Body of pancreas (tissue), 4 donors: ENCODE data around the gene OR2Y1. TPM values are rescaled to one million over a fixed set of nuclear protein-coding genes. Genes with fewer than 3 reads are reported as not detected.
"Not testable (repeated sequence)": the region's sequence is repeated elsewhere in the genome, so short reads cannot be mapped to it uniquely, and the experiment has no call there.

Experiments used
- ATAC-seq: fragments of 150-250 bp; one replicate; pipeline ENCODE4 v1.9.1; 2016
- DNase-seq, 4 donors: peaks; one replicate each; pipeline ENCODE4 v3.0.0-alpha.2; 2019
- H3K27ac ChIP-seq, 4 donors: fragments of 200-600 bp; sonication (generic); 1 replicate in 3 of 4; 2 replicates in 1 of 4; pipeline versions ENCODE4 v1.5.1 to v1.6.1; 2016 to 2019; ENCODE audit warnings: mild to moderate bottlenecking in 1 of 4, mixed read lengths in 1 of 4, moderate library complexity in 1 of 4
- H3K27me3 ChIP-seq, 2 donors: fragments of 200-600 bp; sonication (generic); one replicate each; pipeline ENCODE4 v1.6.0; 2016; ENCODE audit warnings: mild to moderate bottlenecking in 1 of 2
- H3K36me3 ChIP-seq, 2 donors: fragments of 200-600 bp; sonication (generic); replicated peaks in 1 of 2; 2 replicates each; pipeline ENCODE4 v1.5.1; 2016; ENCODE audit warnings: low read depth in 2 of 2; ENCODE audit not compliant: insufficient read depth in 1 of 2
- H3K4me1 ChIP-seq: fragments of 200-600 bp; sonication (generic); one replicate; pipeline ENCODE4 v1.6.0; 2016
- H3K4me3 ChIP-seq, 2 donors: fragments of 200-600 bp; sonication (generic); 1 replicate in 1 of 2; 2 replicates in 1 of 2; pipeline ENCODE4 v1.5.1; 2016 to 2019
- H3K9me3 ChIP-seq, 3 donors: fragments of 200-600 bp; sonication (generic); 1 replicate in 2 of 3; 2 replicates in 1 of 3; pipeline ENCODE4 v1.5.1; 2016
- POLR2A ChIP-seq, 3 donors: fragments of 450-650 bp; IDR thresholded peaks; one replicate each; pipeline ENCODE4 v1.6.1; 2016; ENCODE audit warnings: antibody characterized with exemption in 3 of 3, mild to moderate bottlenecking in 2 of 3
- WGBS, 2 donors: methylation state at CpG; one replicate each; pipeline ENCODE4 v1.1.5; 2017; 5-methylcytosine and 5-hydroxymethylcytosine counted together
- intact Hi-C: fragments of 100-400 bp; cut with DNase I; formaldehyde crosslinking; loops from one replicate; pipeline ENCODE4 v1.15.1; 2023
- total RNA-seq, 2 donors: library from RNA; depleted of rRNA; stranded (reverse); fragments of >200 nt; gene quantifications; one replicate each; pipeline ENCODE4 v1.1.0, GENCODE V29; 2016
- TF ChIP-seq, protein P1 (sequence below), 7 experiments: fragments of 450-650 bp in 4 of 7; fragments of 200-600 bp in 3 of 7; sonication (generic) in 3 of 7; IDR thresholded peaks; one replicate each; pipeline ENCODE4 v1.5.1; 2016 to 2019; ENCODE audit warnings: antibody characterized with exemption in 7 of 7

The OR2Y1 gene
- total RNA-seq, 2 donors from 2014 or later = not detected

DNA sequence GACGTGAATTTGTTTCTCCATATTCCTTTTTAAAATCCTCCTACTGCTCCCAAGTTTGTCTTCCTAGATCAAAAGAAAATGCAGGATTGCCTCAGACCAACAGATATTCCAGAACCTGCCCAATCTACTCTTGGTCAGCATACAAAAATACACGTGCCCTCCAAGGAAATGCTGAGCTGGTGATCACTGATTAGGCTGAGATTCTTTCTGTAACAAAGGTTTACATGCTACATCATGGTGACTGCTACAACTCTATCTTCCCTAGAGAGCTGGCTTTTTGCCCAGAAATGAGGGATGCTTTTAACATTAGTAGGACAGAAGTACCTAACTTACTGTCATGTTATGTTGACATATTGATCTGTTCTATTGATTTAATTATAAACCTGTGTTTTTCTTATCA, 35.5 kb downstream of the OR2Y1 start:
- Histone ChIP-seq H3K36me3 (no peaks in the 10 kb centered on the region), H3K9me3 (no peaks in the 10 kb centered on the region), H3K4me3 (no peak overlapping the region), H3K4me1 (no peaks in the 10 kb centered on the region), H3K27ac (no peak overlapping the region), H3K27me3 (no peaks in the 10 kb centered on the region)
- DNase-seq = no peak
- TF ChIP-seq, protein P1, sequence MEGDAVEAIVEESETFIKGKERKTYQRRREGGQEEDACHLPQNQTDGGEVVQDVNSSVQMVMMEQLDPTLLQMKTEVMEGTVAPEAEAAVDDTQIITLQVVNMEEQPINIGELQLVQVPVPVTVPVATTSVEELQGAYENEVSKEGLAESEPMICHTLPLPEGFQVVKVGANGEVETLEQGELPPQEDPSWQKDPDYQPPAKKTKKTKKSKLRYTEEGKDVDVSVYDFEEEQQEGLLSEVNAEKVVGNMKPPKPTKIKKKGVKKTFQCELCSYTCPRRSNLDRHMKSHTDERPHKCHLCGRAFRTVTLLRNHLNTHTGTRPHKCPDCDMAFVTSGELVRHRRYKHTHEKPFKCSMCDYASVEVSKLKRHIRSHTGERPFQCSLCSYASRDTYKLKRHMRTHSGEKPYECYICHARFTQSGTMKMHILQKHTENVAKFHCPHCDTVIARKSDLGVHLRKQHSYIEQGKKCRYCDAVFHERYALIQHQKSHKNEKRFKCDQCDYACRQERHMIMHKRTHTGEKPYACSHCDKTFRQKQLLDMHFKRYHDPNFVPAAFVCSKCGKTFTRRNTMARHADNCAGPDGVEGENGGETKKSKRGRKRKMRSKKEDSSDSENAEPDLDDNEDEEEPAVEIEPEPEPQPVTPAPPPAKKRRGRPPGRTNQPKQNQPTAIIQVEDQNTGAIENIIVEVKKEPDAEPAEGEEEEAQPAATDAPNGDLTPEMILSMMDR (IDR thresholded peaks at IDR 0.05) = no peak
- no peak for TF ChIP-seq POLR2A (IDR thresholded peaks at IDR 0.05)
- ATAC-seq = no peak
- WGBS, 2 donors = 10 to 15% methylated on average over 2 of the region's 2 CpGs
- intact Hi-C loops = no loop called here

DNA sequence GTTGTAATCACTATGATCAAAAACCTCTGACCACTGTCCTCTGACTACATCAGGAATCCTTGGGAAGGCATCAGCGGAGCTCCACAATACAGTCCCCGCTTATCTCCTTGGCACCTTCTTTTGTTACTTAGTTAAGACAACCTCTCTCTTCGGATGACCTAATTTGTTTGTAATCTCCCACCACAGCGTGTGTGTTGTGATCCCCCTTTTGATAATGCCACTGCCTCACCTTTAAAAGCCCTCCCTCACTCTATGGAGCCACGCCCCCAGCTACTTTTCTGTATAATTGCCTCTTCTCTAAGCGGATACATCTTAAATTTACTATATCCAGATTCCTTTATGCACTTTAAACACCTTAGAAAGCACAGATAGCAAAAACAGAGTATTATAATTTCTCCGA, 35.9 kb downstream of the OR2Y1 start:
- Histone ChIP-seq H3K4me1 (no peaks in the 10 kb centered on the region), H3K27me3 (no peaks in the 10 kb centered on the region), H3K4me3 (no peak overlapping the region), H3K9me3 (no peaks in the 10 kb centered on the region), H3K36me3 (no peaks in the 10 kb centered on the region), H3K27ac (no peak overlapping the region)
- intact Hi-C loops = no loop called here
- DNase-seq = no peak
- no peak for ATAC-seq
- WGBS, 2 donors = 34 to 40% methylated on average over 7 of the region's 7 CpGs
- TF ChIP-seq POLR2A (IDR thresholded peaks at IDR 0.05) = no peak

DNA sequence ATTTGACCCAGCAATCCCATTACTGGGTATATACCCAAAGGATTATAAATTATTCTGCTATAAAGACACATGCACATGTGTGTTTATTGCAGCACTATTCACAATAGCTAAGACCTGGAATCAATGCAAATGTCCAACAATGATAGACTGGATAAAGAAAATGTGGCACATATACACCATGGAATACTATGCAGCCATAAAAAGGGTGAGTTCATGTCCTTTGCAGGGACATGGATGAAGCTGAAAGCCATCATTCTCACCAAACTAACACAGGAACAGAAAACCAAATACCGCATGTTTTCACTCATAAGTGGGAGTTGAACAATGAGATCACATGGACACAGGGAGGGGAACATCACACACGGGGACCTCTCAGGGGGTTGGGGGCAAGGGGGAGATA, 36.5 kb downstream of the OR2Y1 start:
- intact Hi-C loops, H3K27ac ChIP-seq, H3K9me3 ChIP-seq, H3K4me1 ChIP-seq, H3K4me3 ChIP-seq, H3K27me3 ChIP-seq, DNase-seq, ATAC-seq, H3K36me3 ChIP-seq: not testable (repeated sequence)
- 64 to 68% methylated on average over 2 of the region's 2 CpGs for WGBS, 2 donors

DNA sequence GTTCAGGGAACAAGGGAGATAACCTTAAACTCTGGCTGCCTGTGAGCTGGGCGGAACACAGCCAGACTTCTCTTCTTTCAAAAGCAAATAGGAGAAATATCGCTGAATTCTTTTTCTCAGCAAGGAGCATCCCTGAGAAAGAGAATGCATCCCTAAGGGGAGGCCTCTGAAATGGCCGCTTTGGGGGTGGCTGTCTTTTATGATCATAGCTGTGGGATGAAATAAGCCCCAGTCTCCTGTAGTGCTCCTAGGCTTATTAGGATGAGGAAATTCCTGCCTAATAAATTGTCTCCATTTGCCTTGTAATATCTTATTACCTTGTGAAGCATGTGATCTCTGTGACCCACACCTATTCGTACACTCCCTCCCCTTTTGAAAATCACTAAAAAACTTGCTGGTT, 39.4 kb downstream of the OR2Y1 start:
- H3K4me1 ChIP-seq, H3K36me3 ChIP-seq, H3K9me3 ChIP-seq, intact Hi-C loops, H3K27me3 ChIP-seq, H3K4me3 ChIP-seq, ATAC-seq, DNase-seq, H3K27ac ChIP-seq: not testable (repeated sequence)
- WGBS, 2 donors = 78 to 86% methylated on average over 4 of the region's 4 CpGs

DNA sequence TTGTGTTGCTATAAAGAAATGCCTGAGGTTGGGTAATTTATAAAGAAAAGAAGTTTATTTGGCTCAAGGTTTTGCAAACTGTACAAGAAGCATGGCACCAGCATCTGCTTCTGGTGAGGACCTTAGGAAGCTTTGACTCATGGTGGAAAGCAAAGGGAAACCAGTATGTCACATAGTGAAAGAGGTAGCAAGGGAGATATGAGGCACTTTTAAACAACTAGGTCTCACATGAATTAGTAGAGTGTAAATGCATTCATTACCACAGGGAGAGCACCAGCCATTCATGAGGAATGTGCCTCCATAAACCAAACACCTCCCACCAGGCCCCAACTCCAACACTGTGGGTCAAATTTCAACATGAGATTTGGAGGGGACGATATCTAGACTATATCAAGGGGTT, 40.8 kb downstream of the OR2Y1 start:
- TF ChIP-seq, protein P1 (IDR thresholded peaks at IDR 0.05) = no peak
- TF ChIP-seq POLR2A (IDR thresholded peaks at IDR 0.05) = no peak
- H3K27me3 ChIP-seq = no peaks in the 10 kb centered on the region
- WGBS, 2 donors = 67 to 79% methylated on average over 1 of the region's 1 CpG
- H3K27ac ChIP-seq = no peak overlapping the region
- no peaks in the 10 kb centered on the region for H3K4me1 ChIP-seq
- no peaks in the 10 kb centered on the region for H3K36me3 ChIP-seq
- H3K4me3 ChIP-seq = no peak overlapping the region
- intact Hi-C loops = no loop called here
- H3K9me3 ChIP-seq = no peaks in the 10 kb centered on the region
- ATAC-seq (no peak), DNase-seq (no peak)

DNA sequence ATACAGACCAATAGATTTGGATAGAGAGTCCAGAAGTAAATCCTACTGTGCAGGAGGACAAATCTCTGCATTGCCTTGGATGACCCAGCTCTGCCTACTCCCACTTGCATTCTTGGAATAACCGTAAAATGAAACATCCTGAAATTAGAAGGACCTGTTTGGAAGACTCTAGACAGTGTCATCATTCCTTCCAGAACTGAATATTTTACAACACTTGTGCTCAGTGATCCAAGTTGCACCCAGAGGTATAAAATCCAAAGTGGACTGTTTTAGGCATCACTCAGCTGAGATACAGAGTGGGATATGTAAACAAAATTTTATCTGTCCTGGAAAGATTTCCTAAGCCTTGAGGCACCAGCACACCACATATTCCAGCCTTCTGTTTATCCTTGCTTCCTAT, 43.7 kb downstream of the OR2Y1 start:
- Histone ChIP-seq H3K27me3 (no peaks in the 10 kb centered on the region), H3K36me3 (no peaks in the 10 kb centered on the region), H3K4me1 (no peaks in the 10 kb centered on the region), H3K4me3 (no peak overlapping the region), H3K9me3 (no peaks in the 10 kb centered on the region), H3K27ac (no peak overlapping the region)
- ATAC-seq = no peak
- no peak for DNase-seq
- intact Hi-C loops = no loop called here
- WGBS, 2 donors = 74 to 87% methylated on average over 1 of the region's 1 CpG
- no peak for TF ChIP-seq POLR2A (IDR thresholded peaks at IDR 0.05)
- TF ChIP-seq, protein P1 (IDR thresholded peaks at IDR 0.05) = no peak
